CD4-positive, alpha-beta T cell treated with Interleukin-15 for 1 hour (primary cell): ENCODE measurements around the gene OSBPL5.

Experiments used
- DNase-seq: peaks from one replicate; pipeline ENCODE4 v3.0.0-alpha.2; 2020

The OSBPL5 gene

DNA sequence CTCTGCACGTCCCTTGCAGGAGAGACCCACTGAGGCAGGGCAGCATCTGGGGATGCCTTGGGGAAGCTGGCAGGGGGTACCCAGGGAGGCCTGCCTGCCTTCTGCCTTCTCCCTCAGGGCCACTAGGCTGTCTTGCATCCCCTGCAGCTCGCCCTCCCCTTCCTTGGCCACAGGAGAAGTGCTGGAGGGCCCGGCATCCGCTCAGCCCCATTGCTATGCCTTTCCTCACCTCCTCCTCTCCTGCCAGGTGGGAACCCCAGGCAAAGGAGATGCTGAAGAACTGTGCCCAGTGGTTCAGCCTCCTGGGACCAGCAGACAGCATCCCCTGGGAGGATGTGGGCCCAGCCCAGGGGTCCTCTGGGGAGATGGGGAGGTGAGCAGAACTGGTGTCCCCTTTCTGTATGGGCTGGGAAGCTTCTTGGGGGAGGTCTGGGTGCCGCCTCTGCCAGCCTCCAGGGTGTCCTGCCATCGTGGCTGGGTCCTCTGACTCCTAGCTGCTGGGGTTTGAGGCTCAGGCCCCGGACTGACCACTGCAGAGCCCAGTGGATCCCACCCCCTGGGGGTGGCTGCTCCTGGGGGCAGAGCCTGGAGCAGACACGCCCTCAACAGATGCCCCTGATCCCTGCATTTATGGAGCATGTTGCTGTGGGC is 32.9 kb upstream of the OSBPL5 start:
- no peak for DNase-seq

DNA sequence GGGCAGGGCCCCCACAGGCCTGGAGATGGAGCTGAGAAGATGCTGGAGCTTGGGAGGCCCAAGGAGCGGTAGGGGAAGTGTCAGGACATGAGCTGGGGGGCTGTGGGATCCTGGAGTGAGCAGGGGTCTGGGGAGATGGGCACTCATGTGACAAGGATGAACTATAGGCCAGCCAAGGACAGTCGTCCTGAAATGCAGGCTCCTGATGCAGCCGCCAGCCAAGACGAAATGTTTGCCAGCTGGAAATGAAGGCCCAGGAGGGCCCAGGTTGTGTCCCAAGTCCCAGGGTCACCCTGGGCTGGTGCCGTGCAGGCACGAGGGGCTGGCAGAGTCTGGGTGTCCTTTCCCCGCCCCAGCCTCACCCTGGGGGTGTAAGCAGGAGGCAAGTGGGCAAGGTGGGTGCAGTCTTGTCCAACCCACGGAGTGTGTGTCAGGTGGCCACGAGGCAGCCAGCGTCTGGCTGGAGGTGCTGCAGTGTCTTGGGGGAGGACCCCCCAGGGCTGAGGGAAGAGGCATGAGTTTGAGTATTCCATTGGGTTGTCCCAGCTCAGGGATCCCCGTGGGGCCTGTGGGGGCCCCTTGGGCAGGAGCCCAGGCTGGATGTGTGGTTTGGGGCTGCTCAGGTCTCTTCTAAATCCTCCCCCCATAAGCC is 32.1 kb upstream of the OSBPL5 start:
- DNase-seq, result no peak

DNA sequence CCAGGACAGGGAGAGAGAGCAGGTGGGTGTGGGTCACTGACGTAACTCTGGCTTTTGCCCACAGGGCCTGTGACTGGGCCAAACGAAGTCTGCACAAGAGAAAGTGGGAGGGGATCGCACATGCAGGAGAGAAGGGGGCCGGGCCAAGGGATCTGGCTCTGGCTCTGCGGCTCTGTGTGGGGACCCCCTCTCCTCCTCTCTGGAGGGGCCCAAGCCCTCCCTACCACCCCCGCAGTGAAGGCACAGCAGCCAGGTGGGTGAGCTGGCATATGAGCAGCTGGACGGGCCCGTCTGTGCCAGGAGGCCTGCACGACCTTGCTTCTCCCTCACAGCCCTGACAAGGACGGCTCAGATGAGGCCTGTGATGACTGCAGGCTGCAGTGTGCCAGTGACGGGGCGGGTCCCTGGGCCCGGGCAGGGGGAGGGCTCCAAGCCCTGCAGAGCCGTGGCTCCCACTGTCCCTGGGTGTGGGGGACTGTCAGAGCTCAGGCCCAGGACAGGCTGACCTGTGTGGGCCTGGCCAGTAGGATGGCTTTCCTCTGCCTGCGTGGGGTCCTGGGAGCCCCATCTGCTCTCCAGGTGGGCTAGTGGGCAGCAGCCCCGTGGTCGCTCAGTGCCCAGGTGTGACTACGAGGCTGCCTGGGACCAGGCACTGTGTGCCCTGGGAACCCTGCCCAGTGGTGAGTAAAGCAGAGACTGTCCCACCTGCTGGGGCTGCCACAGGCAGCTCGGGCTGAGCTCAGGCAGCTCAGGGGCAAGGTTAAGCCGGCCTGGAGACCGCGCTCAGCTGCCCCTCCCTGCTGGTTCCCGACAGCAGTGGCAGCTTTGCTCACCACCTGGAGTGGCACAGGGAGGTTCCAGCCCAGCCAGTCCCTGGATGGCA is 31.3 kb upstream of the OSBPL5 start:
- no peak for DNase-seq

DNA sequence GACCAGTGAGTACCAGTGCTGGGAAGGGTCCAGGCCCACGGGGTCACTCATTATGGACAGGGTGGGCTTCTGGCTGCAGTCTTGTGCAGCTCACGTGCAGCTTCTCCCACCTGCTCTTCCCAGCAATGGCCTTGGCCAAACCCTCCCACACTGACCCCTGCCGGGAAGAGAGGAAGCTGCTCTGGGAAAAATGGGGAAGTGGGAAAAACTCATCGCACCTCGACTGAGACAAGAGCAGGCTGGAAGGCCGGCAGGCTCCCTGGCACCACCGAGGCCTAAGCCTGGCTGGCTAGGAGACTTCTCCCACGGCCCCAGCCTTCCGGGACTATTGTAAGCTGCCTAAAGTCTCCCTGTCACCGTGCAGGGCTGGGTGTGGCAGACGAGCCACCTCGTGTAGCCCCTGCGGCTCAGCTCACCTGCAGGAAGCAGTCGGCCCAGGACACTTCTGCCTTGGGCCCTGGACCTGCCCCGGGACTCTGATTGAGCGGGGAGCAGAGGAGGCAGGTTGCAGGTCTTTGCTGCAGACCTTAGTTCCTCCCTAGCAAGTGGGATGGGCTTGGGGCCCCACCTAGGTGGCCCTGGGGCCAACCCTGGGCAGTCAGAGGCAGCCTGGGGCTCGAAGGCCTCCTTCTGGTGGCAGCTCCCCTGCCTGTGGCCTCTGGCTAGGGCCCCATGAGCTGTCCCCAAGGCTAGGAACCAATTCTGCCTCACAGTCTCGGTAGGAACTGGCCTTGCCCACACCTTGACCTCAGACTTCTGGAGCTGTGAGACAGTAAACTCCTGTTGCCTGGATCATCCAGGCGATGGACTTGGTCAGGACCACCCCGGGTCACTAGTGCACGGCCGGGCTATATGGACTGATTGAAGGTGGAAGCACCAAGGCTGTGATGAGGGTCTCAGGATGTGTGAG is 30.4 kb upstream of the OSBPL5 start:
- no peak for DNase-seq

DNA sequence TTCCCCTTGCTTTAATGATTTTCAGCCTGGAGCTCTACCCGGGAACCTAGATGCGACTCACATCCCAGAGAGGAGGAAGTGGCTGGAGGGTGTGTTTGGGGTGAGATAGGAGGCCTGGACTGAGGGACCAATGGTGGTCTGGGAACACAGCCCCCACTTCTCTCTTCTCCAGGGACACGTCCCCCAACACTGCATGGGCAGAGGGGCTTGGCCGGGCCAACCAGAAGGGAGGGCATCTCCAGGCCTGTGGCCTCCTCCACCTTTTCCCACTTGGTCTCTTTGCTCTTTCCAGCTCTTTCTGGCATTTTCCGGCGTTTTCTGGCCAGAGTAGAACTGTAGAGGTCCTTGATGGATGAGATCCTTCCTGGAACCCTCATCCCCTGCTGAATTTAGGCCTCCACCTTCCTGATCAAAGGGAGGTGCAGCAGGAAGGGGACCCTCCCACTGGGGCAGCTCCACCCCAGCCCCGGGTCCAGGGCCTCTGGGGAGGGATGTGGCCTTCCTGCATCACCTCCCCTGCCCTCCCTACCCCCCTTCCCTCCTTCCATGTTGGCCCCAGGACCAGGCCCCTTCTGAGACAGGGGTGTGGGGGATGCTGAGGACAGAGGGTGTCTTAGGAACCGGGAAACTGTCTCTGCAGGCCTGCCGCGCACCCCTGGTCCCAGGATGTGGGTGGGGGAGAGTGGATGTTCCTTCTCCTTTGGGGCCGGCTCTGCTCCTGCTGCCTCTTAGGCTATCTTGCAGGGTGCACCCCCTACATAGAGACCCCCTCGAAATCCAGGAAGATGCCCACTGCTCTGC is 29.1 kb upstream of the OSBPL5 start:
- no peak for DNase-seq

DNA sequence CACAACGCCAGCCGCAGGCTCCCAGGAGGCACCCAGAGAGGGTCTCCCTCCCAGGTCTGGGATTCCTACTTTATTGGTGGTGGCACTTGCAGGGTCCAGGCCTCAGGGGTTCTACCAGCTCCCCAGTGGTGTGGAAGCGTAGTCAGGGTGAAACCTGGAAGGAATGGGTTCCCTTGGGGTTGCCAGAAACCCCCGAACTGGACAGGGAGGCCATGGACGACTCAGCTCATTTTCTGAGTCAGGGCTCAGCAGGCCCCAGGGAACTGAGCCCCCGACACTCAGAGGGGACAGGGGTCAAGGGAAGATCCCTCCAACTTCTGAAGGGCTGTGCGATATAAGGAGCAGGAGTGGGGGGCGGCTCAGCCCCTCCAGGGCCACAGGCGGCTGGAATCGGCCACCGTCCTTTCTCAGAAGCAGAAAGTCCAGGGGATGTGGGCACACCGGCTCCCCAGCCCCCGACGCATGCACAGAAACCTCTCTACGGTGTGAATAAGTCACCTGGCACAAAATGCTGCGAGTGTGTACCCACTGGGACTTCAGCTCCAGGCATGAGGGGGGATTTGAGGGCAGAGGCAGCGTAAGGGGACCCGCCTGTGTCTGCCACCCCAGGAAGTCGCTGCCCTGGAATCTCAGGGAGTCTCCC is 28.4 kb upstream of the OSBPL5 start:
- no peak for DNase-seq

DNA sequence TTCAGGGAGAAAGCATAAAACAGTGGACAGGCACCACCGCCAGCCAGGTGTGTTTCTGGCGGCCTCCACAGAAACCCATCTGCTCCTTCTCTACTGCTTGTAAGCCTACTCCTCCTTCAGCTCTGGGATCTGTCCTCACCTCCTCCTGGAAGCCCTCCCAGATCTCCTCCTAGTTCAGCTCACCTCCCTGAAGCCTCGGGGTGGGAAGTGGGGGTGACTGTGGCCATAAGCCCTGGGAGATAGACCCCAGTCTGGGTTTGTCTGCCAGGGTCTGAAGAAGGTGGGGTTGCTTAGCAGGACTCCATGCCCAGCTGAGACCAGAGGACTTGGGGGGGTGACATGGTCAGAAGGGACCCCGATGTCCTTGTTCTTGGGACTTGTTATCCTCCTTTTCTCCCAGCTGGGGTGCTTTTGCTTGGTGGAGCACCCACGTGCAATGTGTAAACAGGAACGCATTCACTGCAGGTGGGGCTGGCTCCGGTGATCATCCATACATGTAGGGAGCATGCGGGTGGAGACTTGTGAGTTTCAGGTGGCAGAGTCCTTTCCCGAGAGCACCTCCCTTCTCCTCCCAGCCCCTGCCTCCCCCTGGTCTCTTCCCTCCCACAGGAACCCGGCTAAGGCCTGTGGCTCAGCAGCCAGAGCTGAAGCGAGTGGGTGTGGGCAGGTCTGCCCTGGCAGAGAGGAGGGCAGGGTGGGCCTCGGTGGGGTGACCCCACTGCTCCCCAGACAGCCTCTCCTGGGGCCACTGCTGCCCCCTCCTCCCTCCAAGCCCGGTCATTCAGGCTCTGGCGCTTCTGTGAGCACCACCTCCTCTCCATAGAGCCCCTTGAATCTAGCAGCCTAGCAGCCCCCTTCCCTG is 27.6 kb upstream of the OSBPL5 start:
- DNase-seq, result no peak

DNA sequence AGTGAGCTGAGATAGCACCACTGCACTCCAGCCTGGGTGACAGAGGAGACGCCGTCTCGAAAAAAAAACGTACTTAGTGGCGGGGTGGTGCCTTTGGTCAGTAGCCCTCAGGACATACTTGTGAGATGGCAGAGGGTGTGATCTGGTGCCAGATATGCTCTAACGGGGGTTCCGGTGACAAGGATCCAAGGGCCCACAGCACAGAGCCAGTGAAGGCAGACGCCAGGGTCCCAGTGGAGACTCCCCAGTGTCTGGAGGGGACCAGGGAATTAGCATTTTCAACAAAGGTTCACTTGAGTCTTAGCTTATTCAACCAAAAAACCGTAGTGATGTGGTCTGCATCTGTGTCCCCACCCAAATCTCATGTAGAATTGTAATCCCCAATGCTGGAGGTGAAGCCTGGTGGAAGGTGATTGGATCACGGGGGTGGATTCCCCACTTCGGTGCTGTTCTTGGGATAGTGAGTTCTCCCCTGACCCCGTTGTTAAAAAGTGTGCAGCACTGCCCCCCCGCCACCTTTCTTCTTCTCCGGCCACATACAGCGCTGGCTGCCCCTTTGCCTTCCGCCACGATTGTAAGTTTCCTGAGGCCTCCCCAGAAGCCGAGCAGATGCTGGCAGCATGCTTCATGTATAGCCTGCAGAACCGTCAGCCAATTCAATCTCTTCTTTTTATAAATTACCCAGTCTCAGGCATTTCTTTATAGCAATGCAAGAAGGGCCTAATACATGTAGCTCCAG is 26.6 kb upstream of the OSBPL5 start:
- DNase-seq, result no peak

DNA sequence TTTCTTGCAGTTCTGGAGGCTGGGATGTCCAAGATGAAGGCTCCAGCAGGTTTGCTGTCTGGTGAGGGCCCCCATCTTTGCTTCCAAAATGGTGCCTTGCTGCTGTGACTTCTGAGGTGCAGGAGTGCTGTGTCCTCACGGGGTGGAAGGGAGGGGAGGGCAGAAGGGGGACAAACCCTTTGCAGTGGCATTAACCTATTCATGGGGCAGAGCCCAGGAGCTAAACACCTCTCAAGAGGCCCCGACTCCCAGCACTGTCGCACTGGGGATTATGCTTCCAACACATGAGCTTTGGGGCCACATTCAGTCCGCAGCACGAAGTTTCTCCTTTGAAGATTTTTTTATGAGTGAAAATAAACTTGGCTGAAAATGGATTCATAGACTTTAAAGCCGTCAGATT is 25.5 kb upstream of the OSBPL5 start:
- DNase-seq, result no peak

DNA sequence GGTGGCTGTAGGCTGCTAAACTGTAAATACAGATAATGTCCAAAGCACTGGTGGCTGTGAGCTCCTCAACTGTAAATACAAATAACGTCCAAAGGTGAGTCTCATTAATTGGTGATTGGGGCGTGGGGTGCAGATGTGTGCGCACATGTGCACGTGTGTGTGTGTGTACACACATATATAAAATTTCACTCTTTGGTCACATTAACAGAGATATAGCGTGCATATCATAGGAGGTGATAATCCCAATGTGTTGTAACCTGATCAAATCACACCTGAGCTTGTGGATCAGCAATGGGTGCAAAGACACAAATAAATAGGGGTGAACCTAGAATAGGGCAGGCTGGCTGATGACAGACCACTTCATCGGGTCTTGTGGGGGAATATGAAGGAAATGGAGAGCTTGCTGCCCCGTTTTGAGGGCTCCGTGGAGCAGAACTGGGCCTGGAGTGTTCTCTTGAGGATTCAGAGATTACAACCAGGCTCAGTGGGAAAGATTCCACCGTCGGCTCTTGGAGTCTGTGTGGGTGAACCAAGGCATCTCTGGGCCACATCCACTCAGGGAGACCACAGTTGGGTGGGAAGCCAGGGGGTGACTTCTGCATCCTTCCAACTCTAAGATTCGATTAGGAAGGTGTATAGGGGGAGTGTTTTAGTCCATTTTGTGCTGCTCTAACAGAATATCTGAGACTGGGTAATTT is 24.9 kb upstream of the OSBPL5 start:
- no peak for DNase-seq

DNA sequence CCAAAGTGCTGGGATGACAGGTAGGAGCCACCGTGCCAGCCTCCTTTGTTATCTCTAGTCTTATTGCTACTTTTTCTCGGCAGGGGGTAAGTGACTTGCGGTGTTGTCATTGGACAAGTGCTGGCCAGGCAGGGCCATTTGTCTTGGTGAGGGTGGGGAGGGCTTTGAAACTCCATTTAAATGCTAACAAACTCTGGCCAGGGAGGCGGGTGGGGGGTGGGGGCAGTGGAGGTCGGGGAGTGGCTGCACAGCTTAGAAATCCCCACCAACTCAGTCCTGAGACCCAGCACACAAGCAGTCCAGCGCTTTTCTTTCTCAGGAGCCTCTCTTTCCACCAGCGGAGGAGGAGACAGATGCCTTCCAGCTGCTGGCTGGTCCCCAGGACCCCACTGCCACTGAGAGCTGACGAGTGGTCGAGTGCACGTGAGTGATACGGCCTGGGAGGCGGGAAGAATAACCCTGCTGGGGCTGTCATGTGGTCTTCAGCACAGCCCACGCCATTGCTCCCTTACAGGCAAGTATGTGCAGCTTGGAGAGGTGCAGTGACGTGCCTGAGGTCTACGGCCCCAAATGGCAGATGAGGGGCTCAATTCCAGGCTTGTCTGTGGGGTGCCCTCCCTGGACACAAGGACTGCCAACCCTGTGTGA is 24.2 kb upstream of the OSBPL5 start:
- no peak for DNase-seq

DNA sequence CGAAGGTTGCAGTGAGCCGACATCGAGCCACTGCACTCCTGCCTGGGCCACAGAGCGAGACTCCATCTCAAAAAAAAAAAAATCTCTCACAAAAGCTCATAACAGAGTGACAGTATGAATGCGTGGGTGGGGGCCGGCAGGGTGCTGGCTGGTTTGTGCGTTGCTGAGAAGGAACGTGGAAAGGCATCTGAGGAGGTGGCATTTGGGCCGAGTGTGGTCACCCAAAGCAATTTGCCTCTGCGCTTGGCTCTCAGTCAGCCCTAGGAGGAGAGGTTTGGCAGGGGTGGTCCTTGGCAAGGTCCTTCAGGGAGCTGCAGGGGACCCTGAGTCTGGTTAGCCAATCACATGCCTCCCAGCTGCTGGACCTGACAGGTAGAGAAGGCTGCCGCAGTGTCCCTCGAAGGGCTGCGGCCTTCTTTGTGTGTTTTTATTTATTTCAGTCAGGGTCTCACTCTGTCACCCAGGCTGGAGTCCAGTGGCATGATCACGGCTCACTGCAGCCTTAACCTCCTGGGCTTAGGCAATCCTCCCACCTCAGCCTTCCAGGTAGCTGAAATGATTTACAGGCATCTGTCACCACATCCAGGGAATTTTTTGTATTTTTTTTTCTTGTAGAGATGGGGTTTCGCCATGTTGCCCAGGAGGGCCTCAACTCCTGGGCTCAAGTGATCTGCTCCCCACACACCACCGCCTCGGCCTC is 23.5 kb upstream of the OSBPL5 start:
- DNase-seq, result no peak

DNA sequence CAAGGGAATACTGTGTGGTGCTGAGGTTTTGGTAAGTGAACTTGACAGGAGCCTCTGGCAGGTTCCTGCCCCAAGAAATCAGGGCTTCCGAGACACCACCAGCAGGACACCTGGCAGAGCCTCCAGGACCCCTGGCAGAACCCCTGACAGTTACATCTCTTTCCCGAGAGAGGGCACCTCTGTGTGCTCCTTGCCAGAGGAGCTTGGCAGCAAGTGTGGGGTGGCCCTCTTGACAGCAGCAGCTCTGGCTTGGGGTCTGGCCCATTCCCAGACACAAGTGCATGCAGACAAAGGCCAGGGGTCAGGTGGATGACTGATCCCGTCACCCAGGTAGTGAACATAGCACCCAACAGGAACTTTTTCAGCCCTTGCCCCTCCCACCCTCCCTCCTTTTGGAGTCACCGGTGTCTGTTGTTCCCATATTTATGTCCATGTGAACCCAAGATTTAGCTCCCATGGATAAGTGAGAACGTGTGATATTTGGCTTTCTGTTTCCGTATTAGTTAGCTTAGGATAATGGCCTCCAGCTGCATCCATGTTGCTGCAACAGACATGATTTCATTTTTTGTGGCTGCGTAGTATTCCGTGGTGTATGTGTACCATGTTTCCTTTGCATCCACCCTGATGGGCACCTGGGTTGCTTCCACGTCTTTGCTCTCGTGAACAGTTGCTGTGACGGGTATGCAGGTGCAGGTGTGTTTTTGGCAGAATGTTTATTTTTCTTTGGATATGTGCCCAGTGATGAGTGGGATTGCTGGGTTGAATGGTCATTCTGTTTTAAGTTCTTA is 21.2 kb upstream of the OSBPL5 start:
- DNase-seq, result no peak

DNA sequence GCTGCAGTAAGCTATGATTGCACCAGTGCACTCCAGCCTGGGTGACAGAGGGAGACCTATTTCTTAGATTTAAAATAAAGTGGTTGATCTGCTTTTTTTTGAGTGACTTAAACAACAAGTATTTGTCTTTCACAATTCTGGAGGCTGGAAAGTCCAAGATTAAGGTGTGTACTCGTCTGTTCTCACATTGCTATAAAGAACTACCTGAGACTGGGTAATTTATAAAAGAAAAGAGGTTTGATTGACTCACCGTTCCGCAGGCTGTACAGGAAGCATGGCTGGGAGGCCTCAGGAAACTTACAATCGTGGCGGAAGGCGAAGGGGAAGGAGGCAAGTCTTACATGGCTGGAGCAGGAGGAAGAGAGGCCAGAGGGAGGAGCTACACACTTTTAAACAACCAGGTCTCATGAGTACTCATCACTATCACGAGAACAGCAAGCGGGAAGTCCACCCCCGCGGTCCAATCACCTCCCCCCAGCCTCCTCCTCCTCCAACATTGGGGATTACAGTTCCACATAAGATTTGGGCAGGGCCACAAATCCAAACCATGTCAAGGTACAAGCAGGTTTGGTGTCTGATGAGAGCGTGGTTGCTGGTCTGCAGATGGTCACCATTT is 19.7 kb upstream of the OSBPL5 start:
- DNase-seq, result no peak

DNA sequence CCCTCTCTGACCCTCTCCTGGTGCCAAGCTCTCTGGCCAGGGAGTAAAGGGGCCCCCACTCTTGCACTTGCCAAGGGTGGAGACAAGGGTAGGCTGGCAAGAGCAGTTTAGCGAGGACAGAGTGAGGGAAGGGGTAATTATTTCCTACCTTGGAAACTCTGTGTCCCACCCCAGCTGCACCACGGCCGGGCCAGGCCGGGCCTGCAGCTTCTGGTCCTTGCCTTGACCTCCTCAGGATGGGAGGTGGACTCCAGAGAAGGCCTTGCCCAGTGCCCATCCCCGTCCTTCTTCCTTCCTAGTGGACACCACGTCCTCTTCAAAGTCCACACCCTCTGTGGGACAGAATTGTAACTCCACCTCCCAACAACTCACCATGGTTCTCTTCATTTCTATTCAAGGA is 18.4 kb upstream of the OSBPL5 start:
- no peak for DNase-seq

DNA sequence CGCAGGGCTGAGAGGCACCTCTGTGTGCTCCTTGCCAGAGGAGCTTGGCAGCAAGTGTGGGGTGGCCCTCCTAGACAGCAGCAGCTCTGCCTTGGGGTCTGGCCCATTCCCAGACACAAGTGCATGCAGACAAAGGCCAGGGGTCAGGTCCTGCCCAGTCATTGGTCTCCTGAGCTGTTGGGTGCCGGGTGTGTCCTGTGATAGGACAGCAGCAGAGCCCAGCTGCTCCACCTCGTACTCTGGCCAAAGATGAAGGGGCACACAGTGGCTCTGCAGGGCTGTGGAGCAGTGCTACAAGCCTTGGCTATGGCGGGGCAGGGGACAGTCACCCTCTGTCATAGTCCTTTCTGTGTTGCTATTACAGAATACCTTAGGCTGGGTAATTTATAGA is 17.3 kb upstream of the OSBPL5 start:
- no peak for DNase-seq
